HG02798 (cell line): ENCODE measurements around the gene KRTAP10-1.

Experiments used
- ATAC-seq: cut with Tn5 transposase; IDR thresholded peaks from one replicate; pipeline ENCODE4 v1.9.1; 2021; ENCODE audit warnings: mild to moderate bottlenecking; ENCODE audit not compliant: unreplicated experiment, poor library complexity

KRTAP10-1 gene

DNA sequence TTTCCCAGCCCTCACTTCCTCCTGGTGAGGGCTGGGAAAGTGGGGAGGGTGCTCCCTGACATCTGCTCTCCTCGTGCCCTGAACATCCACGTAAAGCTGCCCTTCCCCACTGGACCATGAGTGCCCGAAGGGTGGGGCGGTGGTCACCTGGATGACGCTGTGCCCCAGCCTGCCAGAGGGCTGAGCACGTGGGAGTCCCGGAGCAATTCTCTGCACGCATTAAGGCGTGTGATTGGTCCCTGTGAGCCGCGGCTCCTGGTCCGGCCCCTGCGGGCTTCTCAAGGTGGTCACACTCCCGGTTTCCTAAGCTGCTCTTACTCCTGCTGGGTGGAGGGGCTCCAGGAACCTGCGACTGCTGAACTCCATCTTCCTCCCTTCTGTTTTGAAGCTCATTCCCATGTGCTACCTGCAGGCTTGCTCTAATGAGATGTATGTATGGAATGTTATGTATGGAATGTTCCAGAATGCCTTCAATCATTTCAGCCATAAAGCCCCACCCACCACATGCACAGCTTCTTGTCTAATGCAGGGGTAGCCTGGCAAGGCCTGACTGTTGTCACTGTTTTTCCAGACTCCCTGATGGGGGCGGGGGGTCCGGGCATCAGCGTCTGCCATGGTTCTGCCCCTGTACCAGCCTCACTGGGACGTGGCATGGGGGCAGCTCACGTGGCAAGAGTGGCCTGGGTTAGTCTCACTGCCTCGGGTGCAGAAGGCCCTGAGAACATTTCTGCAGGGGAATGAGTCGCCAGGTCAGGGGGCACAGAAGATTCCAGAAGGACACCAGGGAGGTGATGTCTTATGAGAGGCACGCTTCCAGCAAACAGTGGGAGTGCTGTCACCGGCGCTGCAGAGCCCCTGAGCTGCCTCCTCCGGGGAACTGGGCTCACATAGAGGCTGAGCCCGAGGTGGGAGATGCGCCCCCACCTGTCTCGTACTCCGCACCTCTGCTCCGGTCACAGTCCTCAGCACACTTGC, 19.4 kb downstream of the KRTAP10-1 start:
- ATAC-seq: no peak

DNA sequence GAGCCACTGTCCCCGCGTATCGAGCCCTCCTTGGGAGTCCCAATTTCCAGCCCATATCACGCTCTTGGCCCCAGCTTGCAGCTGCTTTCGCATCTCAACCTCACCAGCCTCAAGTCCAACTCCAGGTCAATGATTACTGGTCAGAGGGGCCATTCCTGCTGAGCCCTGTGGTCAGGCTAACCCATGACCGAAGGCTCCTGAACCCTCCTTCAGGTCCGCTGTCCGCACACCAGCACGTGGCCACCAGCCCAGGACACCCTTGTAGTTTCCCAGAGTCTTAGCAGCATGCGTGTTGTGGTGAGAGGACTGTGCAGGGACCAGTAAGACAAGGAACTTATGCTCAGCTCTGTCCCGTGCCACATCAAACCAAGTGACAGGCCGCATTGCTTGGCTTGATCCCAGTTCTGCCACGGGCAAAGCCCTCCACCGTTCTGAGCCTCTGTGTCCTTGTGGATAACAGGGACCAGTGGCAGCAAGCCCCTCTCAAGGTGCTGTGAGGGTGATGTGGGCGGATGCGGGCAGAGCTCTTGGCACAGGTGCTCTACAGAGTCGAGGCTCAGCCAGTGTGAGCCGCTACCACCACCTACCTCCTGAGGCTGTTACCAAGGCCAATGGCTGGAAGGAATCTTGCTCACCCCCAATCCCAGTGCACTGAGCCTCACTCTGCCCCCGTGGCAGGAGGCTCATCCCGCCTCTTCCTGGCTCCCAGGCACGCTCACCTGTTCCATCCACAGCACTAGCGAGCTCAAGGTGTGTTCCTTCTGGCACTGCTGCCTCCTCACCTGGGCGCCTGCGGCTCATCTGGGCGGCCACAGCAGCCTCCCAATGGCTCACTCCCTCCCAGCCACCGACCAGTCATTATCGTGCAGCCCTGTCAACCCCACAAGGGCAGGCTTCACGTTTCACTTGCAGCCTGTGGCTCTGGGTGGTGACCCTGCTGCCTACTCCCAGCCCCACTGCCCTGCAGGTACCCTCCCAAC, 20.4 kb downstream of the KRTAP10-1 start:
- ATAC-seq: no peak

DNA sequence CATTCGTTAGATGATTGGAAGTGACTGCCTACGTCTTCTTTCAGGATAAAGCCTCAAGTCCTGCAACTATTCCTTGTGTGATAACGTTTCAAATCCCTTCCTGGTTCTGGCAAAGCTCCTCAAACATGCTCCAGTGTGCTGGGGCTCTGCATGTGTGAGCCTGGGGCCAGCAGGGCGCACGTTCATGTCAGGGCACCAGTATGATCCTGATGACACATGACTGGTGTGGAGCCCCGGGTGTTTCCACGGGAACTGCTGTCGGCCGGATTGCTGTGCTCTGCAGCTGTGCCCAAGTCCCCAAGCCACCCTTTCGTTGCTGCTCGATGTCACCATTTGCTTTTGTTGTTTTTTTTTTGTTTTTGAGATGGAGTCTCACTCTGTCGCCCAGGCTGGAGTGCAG, 21.3 kb downstream of the KRTAP10-1 start:
- ATAC-seq: no peak

DNA sequence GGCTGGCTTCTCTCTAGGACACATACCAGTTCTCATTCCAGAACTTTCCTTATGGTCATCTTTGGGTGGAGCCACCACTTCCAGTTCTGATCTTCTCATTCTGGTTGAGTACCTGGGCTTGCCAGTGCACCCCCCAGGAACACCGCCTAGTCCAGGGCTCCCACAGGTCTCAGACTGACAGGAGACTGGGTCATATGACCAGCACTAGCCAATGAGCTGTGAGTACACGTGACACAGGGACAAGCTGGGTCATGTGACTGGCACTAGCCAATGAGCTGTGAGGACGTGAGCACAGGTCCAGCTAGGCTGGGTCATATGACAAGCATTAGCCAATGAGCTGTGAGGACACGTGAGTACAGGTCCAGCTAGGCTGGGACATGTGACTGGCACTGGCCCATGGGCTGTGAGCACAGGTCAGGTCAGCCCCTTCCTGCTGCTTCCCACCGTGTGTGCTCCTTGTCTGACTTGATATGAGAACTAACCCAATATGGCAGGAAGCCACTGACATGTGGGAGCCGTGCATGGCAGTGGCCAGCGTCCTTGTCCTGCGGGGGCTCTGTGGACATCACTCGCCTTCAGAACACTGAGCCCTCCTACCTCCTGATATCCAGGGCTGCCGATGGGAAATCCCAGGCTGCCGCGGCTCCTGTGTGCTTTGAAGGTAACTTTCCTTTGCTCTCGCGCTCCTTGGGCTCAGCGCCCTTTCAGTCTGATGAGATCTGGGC, 22.7 kb downstream of the KRTAP10-1 start:
- ATAC-seq: peak; percentile 48

DNA sequence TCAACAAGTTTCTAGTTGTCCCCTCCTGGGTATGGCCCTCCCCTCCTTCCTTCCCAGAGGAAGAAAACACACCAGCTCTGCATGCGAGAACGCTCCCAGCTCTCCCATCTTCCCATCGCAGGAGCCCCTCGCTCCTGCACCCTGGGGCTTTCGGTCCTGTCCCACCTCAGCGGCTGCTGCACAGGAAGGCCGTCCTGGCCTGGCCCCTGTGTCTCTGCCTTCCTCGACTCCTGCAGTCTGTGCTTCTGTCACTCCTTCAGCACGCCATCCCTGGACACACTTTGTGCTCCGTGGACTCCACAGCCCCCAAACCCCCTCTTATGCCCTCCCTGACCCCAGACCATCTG, 23.2 kb downstream of the KRTAP10-1 start:
- ATAC-seq: no peak

DNA sequence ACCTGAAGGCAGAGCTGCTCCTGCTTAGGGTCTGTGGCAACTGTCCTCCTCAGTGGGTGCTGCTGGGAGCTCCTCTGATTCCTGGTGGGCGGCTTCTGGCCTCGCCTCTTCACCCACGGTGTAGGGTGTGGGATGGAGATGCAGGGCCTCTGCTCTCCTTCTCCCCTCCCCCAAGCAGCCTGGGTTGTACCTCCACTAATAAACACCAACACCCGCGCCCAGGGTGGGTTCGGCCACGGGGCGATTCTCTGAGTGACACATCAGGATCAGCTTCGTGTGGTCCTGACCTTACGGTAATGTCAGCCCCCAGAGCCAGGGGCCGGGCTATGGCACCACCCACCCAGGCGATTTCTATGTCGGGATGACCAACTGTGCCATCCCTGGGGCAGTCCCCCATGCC, 23.7 kb downstream of the KRTAP10-1 start:
- no peak for ATAC-seq

DNA sequence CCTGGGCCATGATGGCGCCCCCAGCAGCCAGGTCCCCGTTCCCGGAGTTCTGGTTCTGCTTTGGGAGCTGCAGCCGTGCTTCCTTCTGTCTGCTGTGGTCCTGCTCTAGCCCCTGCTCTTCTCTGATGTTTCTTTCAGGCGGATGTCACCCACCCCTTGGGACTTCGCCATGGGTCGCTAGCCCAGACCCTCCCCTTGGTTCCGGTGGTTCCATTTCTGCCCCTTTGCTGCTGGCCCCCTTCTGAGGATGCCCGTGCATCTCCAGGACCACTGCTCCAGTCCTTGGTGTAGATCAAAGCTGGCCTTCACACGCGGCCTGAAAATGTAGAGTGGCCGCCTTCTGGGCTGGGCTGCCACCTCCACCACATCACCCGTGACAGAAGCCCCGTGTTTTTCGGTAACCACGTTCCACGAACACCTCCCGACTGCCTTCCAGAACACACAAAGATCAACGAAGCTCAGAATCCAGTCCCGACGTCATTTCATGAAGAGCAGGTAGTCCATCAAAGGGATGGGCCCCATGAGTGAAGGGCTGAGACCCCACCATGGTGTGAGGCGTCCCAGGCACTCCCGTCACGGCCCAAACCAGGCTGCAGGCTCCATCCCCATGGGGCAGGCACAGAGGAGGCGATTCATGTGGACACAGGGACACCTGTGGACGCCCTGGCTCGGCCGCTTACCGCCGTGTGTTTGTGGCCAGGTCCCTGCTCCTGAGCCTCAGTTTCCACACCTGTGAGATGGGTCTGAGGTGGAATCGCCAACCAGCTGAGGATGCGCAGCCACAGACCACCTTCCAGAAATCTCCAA, 24.4 kb downstream of the KRTAP10-1 start:
- ATAC-seq: no peak

DNA sequence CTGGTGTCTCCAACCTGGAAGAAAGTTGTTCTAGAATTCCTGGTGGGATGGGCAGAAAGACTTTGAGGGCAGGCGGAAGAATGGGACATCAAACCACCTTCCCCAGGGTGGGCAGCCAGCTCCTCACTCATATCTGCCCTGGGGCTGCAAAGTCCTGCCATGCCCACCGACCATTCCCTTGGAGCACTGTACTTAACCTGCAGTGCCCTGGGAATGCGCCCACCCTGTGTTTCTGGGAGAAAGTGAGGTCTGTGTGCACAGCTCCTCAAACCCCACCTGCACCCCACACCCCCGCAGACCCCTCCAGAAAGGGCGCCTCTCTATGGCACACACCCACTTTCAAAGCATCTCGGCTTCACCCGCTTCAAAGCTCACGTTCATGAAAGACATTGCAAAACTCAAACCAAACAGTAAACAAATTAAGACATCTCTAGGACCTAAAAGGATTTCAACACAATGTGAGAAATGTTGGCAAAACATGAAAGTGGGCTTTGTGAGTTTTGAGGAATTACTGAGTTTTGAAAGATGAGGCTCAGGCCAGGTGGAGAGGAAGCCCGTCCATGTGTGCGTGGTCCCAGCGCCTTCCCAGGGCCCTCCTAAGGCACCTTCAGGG, 25.1 kb downstream of the KRTAP10-1 start:
- ATAC-seq: no peak

DNA sequence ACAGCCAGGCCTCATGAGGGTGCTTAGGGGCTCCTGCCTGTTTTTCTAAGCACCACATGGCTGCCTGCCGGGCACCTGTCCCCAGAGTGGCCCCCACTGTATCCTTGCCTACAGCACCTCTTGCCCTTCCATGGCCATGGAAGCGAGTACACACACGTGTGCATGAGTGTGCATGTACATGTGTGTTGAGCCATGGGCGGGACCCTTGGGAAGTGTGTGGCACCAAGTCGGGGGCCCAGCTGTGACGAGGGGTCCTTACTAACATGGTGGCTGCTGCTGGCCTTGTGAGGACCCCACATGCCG, 25.8 kb downstream of the KRTAP10-1 start:
- ATAC-seq: no peak

DNA sequence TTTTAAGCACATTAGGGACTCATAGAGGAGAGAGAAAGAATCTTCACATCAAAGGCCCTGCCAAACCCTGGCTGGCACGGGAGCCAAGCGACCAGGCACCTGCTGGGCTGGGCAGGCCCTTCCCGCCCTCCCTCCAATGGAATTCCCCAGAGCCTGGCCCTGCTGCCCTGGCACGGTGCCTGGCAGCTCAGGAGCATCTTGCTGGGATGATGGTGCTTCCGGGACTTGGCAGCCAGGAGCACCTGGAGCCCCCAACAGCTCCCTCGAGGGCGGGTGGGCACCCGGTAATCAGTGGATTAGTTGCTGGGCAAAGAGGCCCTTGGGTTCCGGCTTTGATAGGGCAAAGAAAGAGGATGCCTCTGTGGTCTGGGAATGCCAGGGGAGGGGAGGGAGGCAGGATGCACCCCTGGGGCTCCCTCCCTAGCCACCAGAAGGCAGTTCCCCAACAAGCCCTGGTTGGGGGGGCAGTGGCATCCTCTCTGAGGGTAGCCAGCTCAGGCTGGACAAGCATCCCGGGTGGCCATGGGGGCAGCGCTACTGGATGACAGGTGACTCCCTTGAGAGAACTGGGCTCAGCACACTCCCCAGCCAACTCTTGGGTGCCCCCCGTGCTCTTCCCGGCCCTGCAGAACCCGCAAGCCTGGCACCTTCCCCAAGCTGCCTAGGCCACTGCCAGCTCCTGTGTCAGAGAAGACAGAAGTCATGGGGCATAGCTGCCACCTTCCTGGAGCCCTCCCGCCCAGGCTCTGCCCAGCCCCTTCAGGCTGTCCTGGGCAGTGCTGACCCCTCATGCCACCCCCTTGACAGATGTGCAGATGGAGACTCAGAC, 26.4 kb downstream of the KRTAP10-1 start:
- ATAC-seq: no peak

DNA sequence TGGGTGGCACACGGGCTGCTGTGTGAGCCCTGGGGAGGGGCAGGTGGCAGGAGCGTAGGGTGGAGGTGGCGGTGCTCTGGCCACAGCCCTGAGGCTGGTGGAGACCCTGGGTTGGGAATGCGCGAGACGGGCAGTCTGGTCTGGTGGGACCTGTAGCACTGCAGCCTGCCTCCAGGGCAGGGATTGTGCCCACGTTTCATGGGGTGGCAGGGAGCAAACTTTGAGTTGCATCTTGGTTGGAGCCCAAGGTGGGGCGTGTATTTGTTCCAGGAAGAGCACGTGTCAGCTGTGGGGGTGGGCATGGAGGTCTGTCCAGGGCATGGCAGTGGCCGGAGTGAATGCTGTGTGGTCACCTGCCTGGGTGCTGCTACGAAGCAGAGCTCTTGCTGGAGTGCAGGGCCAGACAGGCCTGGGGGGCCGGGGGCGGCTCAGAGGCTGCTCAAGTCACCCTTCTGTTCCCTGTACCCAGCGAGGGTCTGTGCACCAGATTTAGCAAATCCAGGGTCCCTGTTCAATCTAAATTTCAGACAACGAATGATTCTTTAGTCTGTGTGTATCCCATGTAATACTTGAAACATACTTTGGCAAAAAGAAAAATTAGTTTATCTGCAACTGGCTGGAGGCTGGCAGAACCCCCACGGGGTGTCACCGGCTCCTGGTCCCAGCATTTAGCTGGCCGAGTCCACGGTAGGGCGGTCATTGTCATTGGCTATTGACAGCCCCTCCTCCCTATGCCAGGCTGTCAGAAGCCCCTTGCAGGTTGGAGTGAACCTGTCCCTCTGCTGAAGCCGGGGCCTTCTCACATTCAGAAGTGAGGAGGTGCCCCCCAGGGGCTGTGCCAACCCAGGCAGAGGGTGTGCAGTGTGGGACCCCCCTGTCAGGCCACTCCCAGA, 27.3 kb downstream of the KRTAP10-1 start:
- ATAC-seq: no peak

DNA sequence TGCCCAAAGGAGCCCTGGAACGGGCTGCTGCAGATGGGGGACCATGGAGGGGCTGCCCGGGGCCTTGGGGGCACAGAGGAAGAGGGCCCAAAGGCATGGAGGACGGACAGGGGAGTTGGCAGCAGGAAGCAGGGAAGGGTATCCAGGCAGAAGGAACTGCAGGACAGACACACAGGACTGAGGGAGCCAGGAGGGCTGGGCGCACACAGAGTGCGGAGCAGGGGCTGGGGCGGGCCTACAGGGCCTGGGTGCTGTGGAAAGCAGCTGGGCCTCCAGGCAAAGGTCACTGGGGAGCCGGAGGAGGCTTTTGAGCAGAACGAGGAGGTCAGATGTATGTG, 28.1 kb downstream of the KRTAP10-1 start:
- no peak for ATAC-seq

DNA sequence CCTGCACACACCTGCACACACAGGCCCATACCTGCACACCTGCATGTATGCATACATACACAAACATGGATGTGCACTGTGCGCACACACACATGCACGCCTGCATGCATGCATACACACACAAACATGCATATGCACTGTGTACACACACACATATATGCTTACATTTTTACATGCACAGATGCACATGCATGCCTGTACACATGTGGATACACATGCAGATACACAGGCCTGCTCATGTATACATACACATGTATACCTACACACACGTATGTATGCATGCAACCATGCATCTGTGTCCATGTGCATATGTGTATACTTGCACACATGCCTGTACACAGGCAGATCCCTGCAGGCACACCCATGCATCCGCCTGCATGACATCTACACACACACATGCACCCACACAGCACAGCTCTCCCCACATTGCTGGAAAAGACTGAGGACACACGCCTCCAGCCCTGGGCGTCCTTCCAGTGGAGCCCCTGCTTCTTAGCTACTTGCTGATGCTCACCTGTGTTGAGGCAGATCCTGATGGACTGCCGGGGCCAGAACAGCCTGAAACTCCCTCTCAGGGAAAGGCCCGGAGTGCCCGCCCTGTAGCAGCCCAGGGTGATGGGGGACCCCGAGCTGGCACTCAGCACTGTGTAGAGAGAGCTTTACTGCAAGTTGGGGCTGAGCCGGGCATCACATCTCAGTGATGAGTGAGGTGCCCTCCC, 28.6 kb downstream of the KRTAP10-1 start:
- ATAC-seq: no peak

DNA sequence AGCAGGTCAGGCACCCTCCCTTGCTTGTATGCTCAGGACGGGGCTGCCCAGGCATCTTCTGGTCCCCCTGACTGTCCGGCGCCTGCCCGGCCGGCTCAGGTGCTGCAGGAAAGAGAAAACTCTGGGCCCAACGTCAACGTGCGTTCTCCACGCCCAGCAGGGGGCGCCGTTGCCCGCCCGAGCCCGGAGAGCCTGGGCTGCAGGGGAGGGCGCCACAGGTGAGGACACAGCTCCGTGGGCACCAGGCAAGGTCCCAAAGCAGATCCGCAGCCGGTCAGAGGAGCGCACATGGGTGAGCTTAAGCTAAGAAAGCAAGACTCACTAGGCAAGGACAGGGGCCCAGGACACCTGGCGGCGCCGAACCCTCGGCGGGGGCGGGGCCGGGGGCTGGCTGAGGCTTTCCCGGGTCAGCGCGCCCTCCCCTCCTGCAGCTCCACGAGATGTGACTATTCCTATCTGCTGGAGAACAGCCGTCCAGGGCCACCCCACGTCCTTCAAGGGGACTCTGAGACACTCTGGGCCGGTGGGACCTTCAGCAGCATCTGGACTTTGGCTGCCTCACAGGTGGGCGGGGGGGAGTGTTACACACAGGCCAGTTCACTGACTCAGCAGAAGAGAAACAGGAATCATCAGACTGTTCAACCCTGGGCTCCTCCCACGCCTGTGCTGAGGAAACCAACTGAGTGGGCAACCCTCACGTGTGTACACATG, 29.3 kb downstream of the KRTAP10-1 start:
- no peak for ATAC-seq

DNA sequence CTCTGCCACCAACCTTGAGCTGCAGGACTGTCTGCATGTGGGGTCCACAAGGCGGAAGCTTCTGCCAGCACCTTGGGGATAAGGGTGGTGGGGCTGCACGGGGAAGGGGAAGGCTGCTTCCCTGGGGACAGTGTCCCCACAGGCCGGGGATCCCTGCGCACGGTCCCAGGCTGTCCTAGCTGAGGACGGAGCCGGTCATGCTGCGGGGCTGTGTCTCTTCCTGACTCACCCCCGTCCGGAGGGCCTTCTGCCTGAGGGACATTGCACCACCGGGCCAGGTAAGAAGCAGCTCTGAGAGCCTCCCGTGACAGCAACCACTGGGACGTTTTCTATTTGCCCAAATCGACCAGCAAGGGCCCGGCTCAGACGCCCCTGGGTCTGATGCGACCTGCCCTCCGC, 29.9 kb downstream of the KRTAP10-1 start:
- ATAC-seq: no peak

DNA sequence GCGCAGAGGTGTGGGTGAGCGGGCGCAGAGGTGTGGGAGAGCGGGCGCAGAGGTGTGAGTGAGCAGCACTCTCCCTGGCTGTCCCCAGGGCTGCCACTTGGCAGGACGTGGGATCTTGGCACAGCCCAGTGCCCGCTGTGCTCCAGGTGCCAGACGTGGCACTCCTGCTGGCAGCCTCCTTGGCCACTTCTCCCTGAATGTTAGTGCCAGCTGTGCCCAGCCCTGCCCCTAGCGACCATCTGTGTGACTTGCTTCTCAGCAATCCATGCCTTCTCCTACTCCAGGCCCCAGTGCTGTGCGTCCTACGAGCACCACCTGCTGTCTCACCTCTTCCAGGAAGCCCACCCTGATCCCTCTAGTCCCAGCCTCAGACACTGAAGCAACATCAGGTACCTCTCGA, 30.5 kb downstream of the KRTAP10-1 start:
- no peak for ATAC-seq
